Suprapubic skin (tissue), 3 donors: Measurements from ENCODE around the gene CDH4.

Experiments used
- CTCF ChIP-seq, 2 donors: fragments of 200-600 bp in 1 of 2; fragments of 450-650 bp in 1 of 2; sonication (generic) in 1 of 2; IDR thresholded peaks; one replicate each; pipeline ENCODE4 v1.5.1; 2016 to 2019; ENCODE audit warnings: antibody characterized with exemption in 2 of 2, mild to moderate bottlenecking in 1 of 2, moderate library complexity in 1 of 2
- EP300 ChIP-seq: sonication (generic); formaldehyde crosslinking; IDR thresholded peaks from one replicate; pipeline ENCODE4 v1.6.1; 2017; ENCODE audit warnings: antibody characterized with exemption
- POLR2A ChIP-seq, 2 donors: fragments of 450-650 bp; IDR thresholded peaks; one replicate each; pipeline ENCODE4 v1.6.1; 2017; ENCODE audit warnings: antibody characterized with exemption in 2 of 2, mild to moderate bottlenecking in 2 of 2, moderate library complexity in 2 of 2

- TF ChIP-seq CTCF (IDR thresholded peaks at IDR 0.05) (no peak), POLR2A (IDR thresholded peaks at IDR 0.05) (no peak), EP300 (no peak)
These were observed 416.9 kb downstream of the CDH4 start for GRCh38 chr20:61668771-61669503.
